HEK293 (cell line): ENCODE data around the gene FAM124A.

Experiments
- CTCF ChIA-PET: fragments of 350-600 bp; formaldehyde crosslinking; extraction: SDS; loops from one replicate; lab custom pipeline; 2021; ENCODE audit warnings: antibody characterized with exemption; lab: Yijun Ruan, JAX
- POLR2A ChIA-PET: fragments of 300-600 bp; formaldehyde crosslinking; extraction: SDS; loops from one replicate; lab custom pipeline; 2020; ENCODE audit warnings: antibody characterized with exemption, inconsistent platforms; lab: Yijun Ruan, JAX
- H3K27ac ChIP-seq: fragments of 200-500 bp; sonication (Bioruptor generic); 2 replicates; pipeline ENCODE4 v1.5.1; 2014; ENCODE audit warnings: low read depth, low read length, control low read depth, inconsistent platforms; ENCODE audit errors: extremely low read depth
- H3K36me3 ChIP-seq, 2 experiments: fragments of 200-500 bp in 1 of 2; sonication (Bioruptor generic) in 1 of 2; 1 replicate in 1 of 2; 2 replicates in 1 of 2; pipeline ENCODE4 v1.5.1; 2014 to 2017; ENCODE audit warnings: inconsistent platforms in 2 of 2, low read length in 2 of 2; ENCODE audit not compliant: control insufficient read depth in 2 of 2, insufficient read depth in 1 of 2
- H3K4me1 ChIP-seq: fragments of 200-500 bp; sonication (Bioruptor generic); 2 replicates; pipeline ENCODE4 v1.5.1; 2014; ENCODE audit warnings: mild to moderate bottlenecking, low read length, inconsistent platforms; ENCODE audit not compliant: control insufficient read depth, insufficient read depth
- H3K4me3 ChIP-seq: 2 replicates; pipeline ENCODE4 v1.5.1; 2011; ENCODE audit warnings: low read depth, mild to moderate bottlenecking, control low read depth, low read length, moderate library complexity
- H3K9me3 ChIP-seq: fragments of 200-500 bp; sonication (Bioruptor generic); 2 replicates; pipeline ENCODE4 v1.5.1; 2014; ENCODE audit warnings: low read depth, low read length, inconsistent platforms; ENCODE audit not compliant: control insufficient read depth, insufficient read depth
- ELK4 ChIP-seq: IDR thresholded peaks from 2 replicates; pipeline ENCODE4 v1.6.1; 2011; ENCODE audit warnings: mild to moderate bottlenecking, low read depth, low read length, borderline replicate concordance
- HOXA7 ChIP-seq: sonication (generic); formaldehyde crosslinking; IDR thresholded peaks from 2 replicates; pipeline ENCODE4 v1.8.1; 2022; ENCODE audit warnings: missing genetic modification reagents, borderline replicate concordance
- HOXD13 ChIP-seq: sonication (generic); formaldehyde crosslinking; IDR thresholded peaks from 2 replicates; pipeline ENCODE4 v1.8.0; 2022; ENCODE audit warnings: missing genetic modification reagents, borderline replicate concordance
- OSR2 ChIP-seq: fragments of 450-650 bp; formaldehyde crosslinking; IDR thresholded peaks from 2 replicates; pipeline ENCODE4 v1.5.1; 2016; ENCODE audit warnings: missing biosample characterization, missing genetic modification characterization
- SALL2 ChIP-seq: fragments of 450-650 bp; formaldehyde crosslinking; IDR thresholded peaks from 2 replicates; pipeline ENCODE4 v1.5.0; 2017; ENCODE audit warnings: missing biosample characterization, mild to moderate bottlenecking, missing genetic modification characterization, borderline replicate concordance
- ZBTB8A ChIP-seq: fragments of 450-650 bp; formaldehyde crosslinking; IDR thresholded peaks from 2 replicates; pipeline ENCODE4 v1.5.1; 2016; ENCODE audit warnings: missing biosample characterization, missing genetic modification characterization
- ZNF112 ChIP-seq: fragments of 450-650 bp; formaldehyde crosslinking; IDR thresholded peaks from 2 replicates; pipeline ENCODE4 v1.5.0; 2017; ENCODE audit warnings: missing biosample characterization, missing genetic modification characterization
- ZNF169 ChIP-seq: fragments of 450-650 bp; formaldehyde crosslinking; IDR thresholded peaks from 2 replicates; pipeline ENCODE4 v1.5.1; 2016; ENCODE audit warnings: missing biosample characterization, missing genetic modification characterization
- ZNF302 ChIP-seq: fragments of 450-650 bp; formaldehyde crosslinking; IDR thresholded peaks from 2 replicates; pipeline ENCODE4 v1.5.1; 2016; ENCODE audit warnings: missing biosample characterization, missing genetic modification characterization, low read depth
- ZNF426 ChIP-seq: fragments of 450-650 bp; formaldehyde crosslinking; IDR thresholded peaks from 2 replicates; pipeline ENCODE4 v1.5.1; 2017; ENCODE audit warnings: missing biosample characterization, missing genetic modification characterization, mild to moderate bottlenecking, inconsistent platforms, moderate library complexity
- ZNF843 ChIP-seq: fragments of 450-650 bp; formaldehyde crosslinking; IDR thresholded peaks from 2 replicates; pipeline ENCODE4 v1.5.1; 2016; ENCODE audit warnings: missing biosample characterization, missing genetic modification characterization
- ZSCAN5A ChIP-seq: fragments of 450-650 bp; formaldehyde crosslinking; IDR thresholded peaks from 2 replicates; pipeline ENCODE4 v1.5.1; 2016; ENCODE audit warnings: missing biosample characterization, missing genetic modification characterization
- TF ChIP-seq, protein P1 (sequence below): fragments of 450-650 bp; formaldehyde crosslinking; IDR thresholded peaks from 2 replicates; pipeline ENCODE4 v1.5.1; 2016; ENCODE audit warnings: missing biosample characterization, missing genetic modification characterization, borderline replicate concordance
- TF ChIP-seq, protein P2 (sequence below): fragments of 450-650 bp; formaldehyde crosslinking; IDR thresholded peaks from 2 replicates; pipeline ENCODE4 v1.5.1; 2017; ENCODE audit warnings: missing biosample characterization, missing genetic modification characterization
- TF ChIP-seq, protein P3 (sequence below): fragments of 450-650 bp; formaldehyde crosslinking; IDR thresholded peaks from 2 replicates; pipeline ENCODE4 v1.5.1; 2016; ENCODE audit warnings: missing biosample characterization, missing genetic modification characterization

The FAM124A gene

DNA sequence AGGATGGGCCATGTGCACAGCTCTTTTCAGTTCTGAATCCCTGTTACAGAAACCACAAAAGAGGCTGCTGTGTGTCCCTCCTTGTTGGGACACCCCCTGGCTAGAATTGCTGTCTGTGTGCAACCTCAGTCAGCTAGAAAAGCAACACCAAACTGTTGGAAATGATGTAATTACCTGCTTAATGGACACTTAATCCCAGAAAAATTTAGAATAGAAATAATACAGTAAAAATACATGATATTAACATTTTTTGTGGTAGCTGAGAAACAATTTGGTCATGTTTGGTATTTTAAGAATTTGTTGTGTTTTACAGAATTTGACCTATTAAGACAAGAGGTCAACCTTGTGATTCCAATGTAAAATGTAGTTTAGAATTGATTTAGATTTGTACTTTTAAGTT, 46.8 kb downstream of the FAM124A start:
- ChIA-PET CTCF (interaction anchor here (1.0 to 1.2 kb wide), 2 partner anchors 17 to 144 kb away, joined by 3 to 5 read pairs; no protein-coding TSS in a partner anchor), POLR2A (no interaction called here)
- Histone ChIP-seq H3K9me3 (no peaks in the 10 kb centered on the region), H3K4me1 (no peaks in the 10 kb centered on the region), H3K4me3 (no peak overlapping the region), H3K36me3 (no peaks in the 10 kb centered on the region), H3K27ac (no peak overlapping the region)
- TF ChIP-seq SALL2 (no peak), ZNF426 (tag by site-specific recombination) (no peak), HOXD13 (CRISPR knock-in tag) (no peak), ZBTB8A (tag by site-specific recombination) (no peak), ZSCAN5A (tag by site-specific recombination) (no peak), ZNF169 (tag by site-specific recombination) (no peak), ZNF302 (no peak), ELK4 (no peak), HOXA7 (CRISPR knock-in tag) (no peak), ZNF112 (no peak), OSR2 (tag by site-specific recombination) (no peak), ZNF843 (tag by site-specific recombination) (no peak)
- TF ChIP-seq, protein P1, sequence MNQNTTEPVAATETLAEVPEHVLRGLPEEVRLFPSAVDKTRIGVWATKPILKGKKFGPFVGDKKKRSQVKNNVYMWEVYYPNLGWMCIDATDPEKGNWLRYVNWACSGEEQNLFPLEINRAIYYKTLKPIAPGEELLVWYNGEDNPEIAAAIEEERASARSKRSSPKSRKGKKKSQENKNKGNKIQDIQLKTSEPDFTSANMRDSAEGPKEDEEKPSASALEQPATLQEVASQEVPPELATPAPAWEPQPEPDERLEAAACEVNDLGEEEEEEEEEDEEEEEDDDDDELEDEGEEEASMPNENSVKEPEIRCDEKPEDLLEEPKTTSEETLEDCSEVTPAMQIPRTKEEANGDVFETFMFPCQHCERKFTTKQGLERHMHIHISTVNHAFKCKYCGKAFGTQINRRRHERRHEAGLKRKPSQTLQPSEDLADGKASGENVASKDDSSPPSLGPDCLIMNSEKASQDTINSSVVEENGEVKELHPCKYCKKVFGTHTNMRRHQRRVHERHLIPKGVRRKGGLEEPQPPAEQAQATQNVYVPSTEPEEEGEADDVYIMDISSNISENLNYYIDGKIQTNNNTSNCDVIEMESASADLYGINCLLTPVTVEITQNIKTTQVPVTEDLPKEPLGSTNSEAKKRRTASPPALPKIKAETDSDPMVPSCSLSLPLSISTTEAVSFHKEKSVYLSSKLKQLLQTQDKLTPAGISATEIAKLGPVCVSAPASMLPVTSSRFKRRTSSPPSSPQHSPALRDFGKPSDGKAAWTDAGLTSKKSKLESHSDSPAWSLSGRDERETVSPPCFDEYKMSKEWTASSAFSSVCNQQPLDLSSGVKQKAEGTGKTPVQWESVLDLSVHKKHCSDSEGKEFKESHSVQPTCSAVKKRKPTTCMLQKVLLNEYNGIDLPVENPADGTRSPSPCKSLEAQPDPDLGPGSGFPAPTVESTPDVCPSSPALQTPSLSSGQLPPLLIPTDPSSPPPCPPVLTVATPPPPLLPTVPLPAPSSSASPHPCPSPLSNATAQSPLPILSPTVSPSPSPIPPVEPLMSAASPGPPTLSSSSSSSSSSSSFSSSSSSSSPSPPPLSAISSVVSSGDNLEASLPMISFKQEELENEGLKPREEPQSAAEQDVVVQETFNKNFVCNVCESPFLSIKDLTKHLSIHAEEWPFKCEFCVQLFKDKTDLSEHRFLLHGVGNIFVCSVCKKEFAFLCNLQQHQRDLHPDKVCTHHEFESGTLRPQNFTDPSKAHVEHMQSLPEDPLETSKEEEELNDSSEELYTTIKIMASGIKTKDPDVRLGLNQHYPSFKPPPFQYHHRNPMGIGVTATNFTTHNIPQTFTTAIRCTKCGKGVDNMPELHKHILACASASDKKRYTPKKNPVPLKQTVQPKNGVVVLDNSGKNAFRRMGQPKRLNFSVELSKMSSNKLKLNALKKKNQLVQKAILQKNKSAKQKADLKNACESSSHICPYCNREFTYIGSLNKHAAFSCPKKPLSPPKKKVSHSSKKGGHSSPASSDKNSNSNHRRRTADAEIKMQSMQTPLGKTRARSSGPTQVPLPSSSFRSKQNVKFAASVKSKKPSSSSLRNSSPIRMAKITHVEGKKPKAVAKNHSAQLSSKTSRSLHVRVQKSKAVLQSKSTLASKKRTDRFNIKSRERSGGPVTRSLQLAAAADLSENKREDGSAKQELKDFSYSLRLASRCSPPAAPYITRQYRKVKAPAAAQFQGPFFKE (tag by site-specific recombination) = no peak
- TF ChIP-seq, protein P2, sequence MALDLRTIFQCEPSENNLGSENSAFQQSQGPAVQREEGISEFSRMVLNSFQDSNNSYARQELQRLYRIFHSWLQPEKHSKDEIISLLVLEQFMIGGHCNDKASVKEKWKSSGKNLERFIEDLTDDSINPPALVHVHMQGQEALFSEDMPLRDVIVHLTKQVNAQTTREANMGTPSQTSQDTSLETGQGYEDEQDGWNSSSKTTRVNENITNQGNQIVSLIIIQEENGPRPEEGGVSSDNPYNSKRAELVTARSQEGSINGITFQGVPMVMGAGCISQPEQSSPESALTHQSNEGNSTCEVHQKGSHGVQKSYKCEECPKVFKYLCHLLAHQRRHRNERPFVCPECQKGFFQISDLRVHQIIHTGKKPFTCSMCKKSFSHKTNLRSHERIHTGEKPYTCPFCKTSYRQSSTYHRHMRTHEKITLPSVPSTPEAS (tag by site-specific recombination) = no peak
- TF ChIP-seq, protein P3, sequence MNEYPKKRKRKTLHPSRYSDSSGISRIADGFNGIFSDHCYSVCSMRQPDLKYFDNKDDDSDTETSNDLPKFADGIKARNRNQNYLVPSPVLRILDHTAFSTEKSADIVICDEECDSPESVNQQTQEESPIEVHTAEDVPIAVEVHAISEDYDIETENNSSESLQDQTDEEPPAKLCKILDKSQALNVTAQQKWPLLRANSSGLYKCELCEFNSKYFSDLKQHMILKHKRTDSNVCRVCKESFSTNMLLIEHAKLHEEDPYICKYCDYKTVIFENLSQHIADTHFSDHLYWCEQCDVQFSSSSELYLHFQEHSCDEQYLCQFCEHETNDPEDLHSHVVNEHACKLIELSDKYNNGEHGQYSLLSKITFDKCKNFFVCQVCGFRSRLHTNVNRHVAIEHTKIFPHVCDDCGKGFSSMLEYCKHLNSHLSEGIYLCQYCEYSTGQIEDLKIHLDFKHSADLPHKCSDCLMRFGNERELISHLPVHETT (tag by site-specific recombination) = no peak
